Chondrocyte (in vitro differentiated cells): ENCODE results near the gene NEIL1. TPM values are rescaled to one million over a fixed set of nuclear protein-coding genes. Genes with fewer than 3 reads are reported as not detected.

ENCODE experiments used
- DNase-seq: peaks from one replicate; pipeline ENCODE4 v3.0.0; 2021; ENCODE audit warnings: mixed read lengths, low spot score
- H3K27ac Mint-ChIP-seq: one replicate; pipeline ENCODE4 v1.8.0; 2021; ENCODE audit warnings: mild to moderate bottlenecking, moderate library complexity, mixed read lengths; ENCODE audit not compliant: unreplicated experiment
- H3K27me3 Mint-ChIP-seq: 2 replicates; pipeline ENCODE4 v1.8.0; 2021; ENCODE audit warnings: low read depth, mixed read lengths
- H3K36me3 Mint-ChIP-seq: 2 replicates; pipeline ENCODE4 v1.8.0; 2021; ENCODE audit warnings: low read depth, mixed read lengths
- H3K4me1 Mint-ChIP-seq: 2 replicates; pipeline ENCODE4 v1.8.0; 2021; ENCODE audit warnings: low read depth, mild to moderate bottlenecking, mixed read lengths
- H3K4me3 Mint-ChIP-seq: one replicate; pipeline ENCODE4 v1.8.0; 2021; ENCODE audit warnings: mild to moderate bottlenecking, moderate library complexity, mixed read lengths; ENCODE audit not compliant: unreplicated experiment
- H3K9me3 Mint-ChIP-seq: 2 replicates; pipeline ENCODE4 v1.8.0; 2021; ENCODE audit warnings: low read depth, mixed read lengths
- total RNA-seq: library from RNA; stranded (reverse); gene quantifications from 3 replicates; pipeline ENCODE4 v1.2.1, GENCODE V29; 2021
- TF ChIP-seq, protein P1 (sequence below): fragments of 200-600 bp; sonication (generic); IDR thresholded peaks from 2 replicates; pipeline ENCODE4 v1.5.0; 2021; ENCODE audit warnings: antibody characterized with exemption, mild to moderate bottlenecking, moderate library complexity

The NEIL1 gene
- total RNA-seq, 1 donor from 2014 or later = 22.0 TPM

DNA sequence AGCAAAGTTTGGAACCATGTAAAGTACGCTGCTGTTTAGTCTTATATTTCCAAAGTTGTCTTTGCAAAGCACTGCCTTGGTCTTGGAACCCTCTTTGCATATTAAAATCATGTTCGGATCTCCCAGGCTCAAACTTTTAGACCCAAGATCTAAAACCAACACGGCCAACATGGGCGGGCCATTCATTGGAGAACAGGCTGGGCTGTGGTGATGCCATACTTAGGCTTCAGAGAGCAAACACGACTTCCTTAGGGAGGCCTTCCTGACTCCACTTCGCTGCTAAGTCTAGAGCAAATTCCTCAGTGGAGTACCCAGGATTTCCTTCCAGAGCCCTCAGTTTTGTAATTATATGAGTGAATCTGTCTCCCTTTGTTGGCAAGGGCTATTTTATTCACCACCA lies 18.0 kb downstream of the NEIL1 start:
- H3K9me3 Mint-ChIP-seq = no peaks in the 10 kb centered on the region
- no peak overlapping the region for H3K27ac Mint-ChIP-seq
- H3K27me3 Mint-ChIP-seq = no peaks in the 10 kb centered on the region
- peaks cover 21% of the 10 kb centered on the region for H3K4me1 Mint-ChIP-seq
- no peak overlapping the region for H3K4me3 Mint-ChIP-seq
- H3K36me3 Mint-ChIP-seq = peaks cover 3% of the 10 kb centered on the region
- TF ChIP-seq, protein P1, sequence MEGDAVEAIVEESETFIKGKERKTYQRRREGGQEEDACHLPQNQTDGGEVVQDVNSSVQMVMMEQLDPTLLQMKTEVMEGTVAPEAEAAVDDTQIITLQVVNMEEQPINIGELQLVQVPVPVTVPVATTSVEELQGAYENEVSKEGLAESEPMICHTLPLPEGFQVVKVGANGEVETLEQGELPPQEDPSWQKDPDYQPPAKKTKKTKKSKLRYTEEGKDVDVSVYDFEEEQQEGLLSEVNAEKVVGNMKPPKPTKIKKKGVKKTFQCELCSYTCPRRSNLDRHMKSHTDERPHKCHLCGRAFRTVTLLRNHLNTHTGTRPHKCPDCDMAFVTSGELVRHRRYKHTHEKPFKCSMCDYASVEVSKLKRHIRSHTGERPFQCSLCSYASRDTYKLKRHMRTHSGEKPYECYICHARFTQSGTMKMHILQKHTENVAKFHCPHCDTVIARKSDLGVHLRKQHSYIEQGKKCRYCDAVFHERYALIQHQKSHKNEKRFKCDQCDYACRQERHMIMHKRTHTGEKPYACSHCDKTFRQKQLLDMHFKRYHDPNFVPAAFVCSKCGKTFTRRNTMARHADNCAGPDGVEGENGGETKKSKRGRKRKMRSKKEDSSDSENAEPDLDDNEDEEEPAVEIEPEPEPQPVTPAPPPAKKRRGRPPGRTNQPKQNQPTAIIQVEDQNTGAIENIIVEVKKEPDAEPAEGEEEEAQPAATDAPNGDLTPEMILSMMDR = no peak
- no peak for DNase-seq

DNA sequence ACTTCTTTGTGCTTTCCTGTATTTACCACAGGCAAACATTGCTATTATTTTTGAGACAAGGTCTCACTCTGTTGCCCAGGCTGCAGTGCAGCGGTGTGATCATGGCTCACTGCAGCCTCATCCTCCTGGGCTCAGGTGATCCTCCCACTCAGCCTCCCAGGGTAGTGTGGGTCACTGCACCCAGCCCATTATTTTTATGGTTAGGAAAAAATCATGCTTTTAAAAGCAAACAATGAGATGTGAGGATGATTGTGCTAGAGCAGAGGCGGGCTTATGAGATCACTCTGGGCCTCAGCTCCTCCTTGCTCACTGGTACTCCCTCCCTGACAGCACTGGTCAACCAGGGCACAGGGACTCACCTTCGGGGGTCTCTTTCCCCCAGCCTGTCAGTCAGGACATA lies 19.3 kb downstream of the NEIL1 start:
- H3K4me1 Mint-ChIP-seq = peaks cover 23% of the 10 kb centered on the region
- TF ChIP-seq, protein P1 = no peak
- H3K27me3 Mint-ChIP-seq = no peaks in the 10 kb centered on the region
- no peak overlapping the region for H3K4me3 Mint-ChIP-seq
- no peak for DNase-seq
- H3K36me3 Mint-ChIP-seq = peaks cover 3% of the 10 kb centered on the region
- no peaks in the 10 kb centered on the region for H3K9me3 Mint-ChIP-seq
- no peak overlapping the region for H3K27ac Mint-ChIP-seq

DNA sequence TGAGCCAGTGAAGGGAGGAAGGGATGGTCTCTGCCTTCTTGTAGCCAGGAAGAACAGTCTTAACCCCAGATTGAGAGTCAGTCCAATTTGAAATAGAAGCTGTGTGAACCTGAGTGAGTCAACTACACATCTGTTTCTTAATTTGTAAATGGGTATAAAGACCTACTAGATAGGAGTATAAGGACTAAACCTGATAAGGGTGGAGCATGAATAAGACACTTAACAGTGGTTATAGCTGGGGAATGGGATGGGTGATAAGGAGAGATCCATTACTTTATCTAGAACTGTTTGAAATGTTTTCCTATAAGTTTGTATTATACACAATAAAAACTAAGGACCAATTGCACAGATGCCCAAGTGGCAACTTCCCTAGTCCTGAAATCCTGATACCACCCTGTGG lies 20.2 kb downstream of the NEIL1 start:
- TF ChIP-seq, protein P1 = no peak
- Mint-ChIP-seq H3K4me3 (no peak overlapping the region), H3K9me3 (no peaks in the 10 kb centered on the region), H3K4me1 (peaks cover 23% of the 10 kb centered on the region), H3K36me3 (peaks cover 4% of the 10 kb centered on the region), H3K27me3 (no peaks in the 10 kb centered on the region), H3K27ac (peak overlapping the region; percentile 41)
- DNase-seq = no peak

DNA sequence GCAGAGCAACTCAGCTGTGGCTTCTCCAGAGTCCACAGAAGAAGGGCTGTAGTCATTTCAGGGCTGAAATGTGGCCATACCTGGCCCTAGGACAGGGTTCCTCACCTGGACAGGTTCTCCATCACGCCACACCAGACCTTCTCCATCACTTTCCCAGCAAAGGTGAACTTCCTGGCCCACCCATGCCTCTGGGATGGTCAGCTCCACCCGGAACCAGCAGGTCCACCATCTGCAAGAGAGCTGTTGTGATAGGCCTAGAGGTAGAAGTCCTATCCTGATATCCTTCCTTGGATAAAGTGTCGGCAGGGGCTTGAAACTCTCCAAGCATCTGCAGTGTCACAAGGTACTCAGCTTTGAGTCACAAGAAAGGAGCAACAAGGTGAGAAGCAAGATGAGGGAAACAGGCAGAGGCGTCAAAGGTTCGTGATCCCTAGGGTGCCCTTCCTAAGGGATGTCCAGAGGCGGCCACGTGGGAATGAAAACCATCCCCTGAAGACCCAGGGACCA lies 20.6 kb downstream of the NEIL1 start:
- TF ChIP-seq, protein P1 = no peak
- Mint-ChIP-seq H3K27ac (peak overlapping the region; percentile 95), H3K36me3 (peaks cover 4% of the 10 kb centered on the region), H3K27me3 (no peaks in the 10 kb centered on the region), H3K4me1 (peaks cover 23% of the 10 kb centered on the region), H3K4me3 (peak overlapping the region; percentile 85), H3K9me3 (no peaks in the 10 kb centered on the region)
- no peak for DNase-seq

DNA sequence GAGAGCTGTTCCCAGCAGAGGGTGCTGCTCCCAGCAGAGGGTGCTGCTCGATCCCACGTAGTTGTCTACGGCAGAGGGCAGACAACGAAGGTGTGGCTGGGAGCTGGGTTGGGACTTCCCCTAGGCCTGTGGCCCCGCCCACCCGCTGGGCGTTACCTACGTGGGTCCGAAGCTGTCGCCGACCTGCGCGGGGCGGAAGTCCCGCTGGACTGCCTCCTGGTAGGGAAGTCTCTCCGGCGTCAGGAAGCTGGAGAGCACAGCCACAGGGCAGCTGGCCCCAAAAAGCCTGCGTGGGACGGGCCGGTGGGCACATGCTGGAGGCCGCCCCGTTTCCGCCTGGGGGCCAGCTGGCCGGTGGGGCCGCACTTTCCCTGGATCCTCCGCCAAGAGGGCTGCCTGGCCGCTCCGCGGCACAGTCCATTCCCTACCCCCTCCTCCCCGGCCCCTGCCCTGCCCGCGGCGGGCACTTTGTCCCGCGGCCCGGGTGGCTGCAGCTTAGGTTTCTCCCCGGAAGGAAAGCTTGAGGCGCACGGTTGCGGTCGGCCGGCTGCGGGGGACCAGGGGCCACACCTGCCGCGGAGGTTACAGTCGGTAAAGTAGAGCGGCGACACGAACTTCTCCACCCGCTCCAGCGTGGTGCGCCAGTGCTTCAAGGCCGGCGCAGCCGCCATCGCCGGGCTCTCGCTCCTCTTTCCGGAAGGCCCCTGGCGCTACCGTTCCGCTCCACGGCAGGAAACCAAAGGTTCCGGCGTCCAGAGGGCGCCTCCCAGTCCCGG lies 21.3 kb downstream of the NEIL1 start, which contains the start of gene MAN2C1:
Gene MAN2C1 (minus strand): TSS at position 695 of the 776 bp plus-strand sequence. CDS start 24 bp downstream, at position 671.
- peaks cover 4% of the 10 kb centered on the region for H3K36me3 Mint-ChIP-seq
- no peaks in the 10 kb centered on the region for H3K27me3 Mint-ChIP-seq
- peaks cover 23% of the 10 kb centered on the region for H3K4me1 Mint-ChIP-seq
- H3K4me3 Mint-ChIP-seq = peak within 1 kb of the TSS; percentile 85
- peak; percentile 98 for DNase-seq
- H3K9me3 Mint-ChIP-seq = no peaks in the 10 kb centered on the region
- TF ChIP-seq, protein P1 = peak; percentile 86
- H3K27ac Mint-ChIP-seq = peak within 1 kb of the TSS; percentile 95
